ENCODE data around the gene SAMD13. TPM values are rescaled to one million over a fixed set of nuclear protein-coding genes. Genes with fewer than 3 reads are reported as not detected.

SAMD13 gene, protein sequence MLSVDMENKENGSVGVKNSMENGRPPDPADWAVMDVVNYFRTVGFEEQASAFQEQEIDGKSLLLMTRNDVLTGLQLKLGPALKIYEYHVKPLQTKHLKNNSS
- total RNA-seq = 1 to 10 TPM in 1 of 2 experiments, under 1 TPM in 1; 0.84 to 1.1 TPM

DNA sequence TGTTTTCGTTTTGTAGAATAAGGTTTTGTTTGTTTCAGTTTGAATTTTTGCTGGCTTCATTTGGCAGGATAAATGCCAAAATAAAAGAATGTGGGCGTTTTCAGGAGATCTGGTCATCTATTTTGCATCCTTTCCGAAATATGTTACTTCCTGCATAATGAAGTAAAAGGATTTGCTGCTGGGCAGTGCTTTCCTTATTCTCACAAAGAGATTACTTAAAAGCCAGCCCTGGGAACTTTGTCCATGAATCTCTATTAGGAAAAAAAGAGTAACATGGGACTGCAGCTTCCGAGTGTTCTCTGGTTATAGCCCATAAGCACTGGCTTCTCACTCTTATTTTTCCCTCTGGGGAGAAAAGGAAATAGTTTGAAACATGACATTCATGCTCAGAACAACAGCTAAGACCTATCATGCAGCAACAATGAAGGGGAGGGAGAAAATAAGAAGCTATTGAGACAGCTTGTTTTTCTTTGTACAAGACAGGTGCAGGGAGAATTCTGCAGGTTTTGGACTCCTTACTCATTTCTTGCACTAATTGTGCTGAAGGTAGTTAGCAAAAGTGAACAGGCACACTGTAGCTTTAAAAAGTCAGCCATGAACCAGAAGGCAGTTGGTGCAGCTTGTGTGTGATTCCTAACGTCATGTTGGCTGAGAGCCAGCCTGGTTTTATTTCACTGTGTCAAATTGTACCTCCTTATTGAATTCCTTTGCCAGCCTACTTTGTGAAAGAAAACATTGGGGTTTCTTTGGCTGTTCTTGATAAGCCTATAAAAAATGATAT lies at the start of gene SAMD13:
Gene SAMD13 (plus strand): TSS at position 705 of the 781 bp plus-strand sequence. CDS start 1,527 bp downstream, outside the sequence.
- peak; percentile 35 for DNase-seq
- Mint-ChIP-seq H3K27me3 (no peaks in the 10 kb centered on the region), H3K36me3 (no peaks in the 10 kb centered on the region), H3K9me3 (no peaks in the 10 kb centered on the region), H3K4me3 (peak within 1 kb of the TSS; percentile 80), H3K4me1 (peaks cover 44% of the 10 kb centered on the region), H3K27ac (peak within 1 kb of the TSS; percentile 81)

DNA sequence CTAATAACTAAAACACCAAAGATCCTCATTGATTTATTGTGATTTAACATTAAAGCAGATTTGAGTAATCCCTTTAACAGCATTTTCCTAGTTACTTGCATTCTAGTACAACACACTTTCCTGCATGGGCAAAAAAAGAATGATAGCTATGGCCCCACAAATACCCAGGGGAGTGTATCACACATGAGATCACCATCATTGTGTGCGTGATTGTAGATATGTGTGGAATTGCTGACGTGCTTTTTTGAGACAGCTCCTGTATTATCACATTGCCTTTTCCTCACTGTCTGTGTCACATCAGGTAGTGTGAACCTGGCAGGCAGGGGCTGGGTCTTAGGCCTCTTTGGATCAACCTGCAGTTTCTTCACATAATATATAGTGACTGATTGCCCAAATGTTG lies 48.5 kb upstream of the SAMD13 start:
- Mint-ChIP-seq H3K27ac (no peak overlapping the region), H3K9me3 (peaks cover 14% of the 10 kb centered on the region), H3K27me3 (no peaks in the 10 kb centered on the region), H3K36me3 (peaks cover 3% of the 10 kb centered on the region), H3K4me1 (no peaks in the 10 kb centered on the region), H3K4me3 (no peak overlapping the region)
- no peak for DNase-seq

DNA sequence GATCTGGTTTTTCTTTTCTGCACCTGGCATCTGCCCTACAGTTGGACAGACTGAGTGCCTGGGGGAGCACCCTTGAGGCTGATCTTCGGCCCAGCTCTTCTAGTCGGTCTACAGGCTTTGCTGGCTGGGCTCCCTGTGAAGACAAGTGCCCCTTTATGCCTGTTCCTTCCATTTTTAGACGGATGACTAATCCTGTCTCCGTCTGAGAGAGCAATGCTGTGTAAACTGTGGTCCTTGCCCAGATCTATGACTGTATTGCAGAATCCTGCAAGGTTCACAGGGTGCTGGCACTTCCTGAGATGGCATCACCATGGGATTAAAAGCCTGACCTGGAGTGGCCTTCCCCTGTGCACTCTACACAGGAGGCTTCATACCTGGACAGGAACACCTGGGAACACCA lies 47.6 kb upstream of the SAMD13 start:
- Mint-ChIP-seq H3K4me1 (no peaks in the 10 kb centered on the region), H3K9me3 (peaks cover 14% of the 10 kb centered on the region), H3K27ac (no peak overlapping the region), H3K36me3 (peaks cover 3% of the 10 kb centered on the region), H3K27me3 (no peaks in the 10 kb centered on the region), H3K4me3 (no peak overlapping the region)
- no peak for DNase-seq

DNA sequence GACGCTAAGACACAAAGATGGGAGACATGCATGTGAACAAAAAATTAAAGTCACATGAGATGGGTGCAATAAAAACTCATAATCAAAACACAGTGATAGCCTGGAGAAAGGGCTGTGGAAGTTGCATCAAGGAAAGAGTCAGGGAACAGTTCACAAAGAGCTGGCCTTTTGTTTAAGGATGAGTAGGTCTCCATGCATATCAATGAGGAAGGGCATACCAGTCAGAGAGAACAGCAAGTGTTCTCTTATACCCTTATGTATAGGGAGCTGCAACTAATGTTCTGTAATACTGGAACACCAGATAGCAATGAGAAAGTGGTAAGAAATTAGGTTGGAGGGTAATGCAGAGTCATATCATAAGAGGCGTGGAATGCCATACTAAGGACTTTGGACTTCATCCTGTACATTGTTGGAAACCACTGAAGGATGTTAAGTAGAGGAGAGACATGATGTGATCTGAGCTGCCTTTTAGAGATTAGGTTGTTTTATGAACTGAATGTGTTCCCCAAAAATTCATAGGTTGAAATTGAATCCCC lies 46.7 kb upstream of the SAMD13 start:
- Mint-ChIP-seq H3K36me3 (peaks cover 3% of the 10 kb centered on the region), H3K4me3 (no peak overlapping the region), H3K4me1 (no peaks in the 10 kb centered on the region), H3K27me3 (no peaks in the 10 kb centered on the region), H3K27ac (no peak overlapping the region), H3K9me3 (peaks cover 11% of the 10 kb centered on the region)
- no peak for DNase-seq

DNA sequence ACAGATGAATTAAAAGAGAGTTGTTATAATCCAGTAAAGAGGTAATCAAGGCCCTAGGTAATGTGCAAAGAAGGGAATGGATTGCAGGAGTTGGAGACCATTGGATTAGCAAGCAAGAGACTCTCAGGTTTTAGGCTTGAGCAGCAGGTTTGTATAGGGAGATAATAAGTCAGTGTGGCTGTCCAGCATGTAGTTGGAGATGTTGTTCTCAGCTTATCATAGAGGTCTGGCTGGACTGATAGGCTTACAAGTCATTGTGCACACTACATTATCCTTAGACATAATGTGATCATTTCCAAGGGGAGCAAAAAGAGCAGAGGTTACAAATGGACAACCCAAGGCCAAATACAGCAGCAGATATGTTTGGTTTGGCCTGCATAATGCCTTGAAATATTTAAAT lies 45.9 kb upstream of the SAMD13 start:
- DNase-seq = no peak
- Mint-ChIP-seq H3K27me3 (no peaks in the 10 kb centered on the region), H3K4me1 (no peaks in the 10 kb centered on the region), H3K36me3 (peaks cover 3% of the 10 kb centered on the region), H3K9me3 (peaks cover 7% of the 10 kb centered on the region), H3K4me3 (no peak overlapping the region), H3K27ac (no peak overlapping the region)

DNA sequence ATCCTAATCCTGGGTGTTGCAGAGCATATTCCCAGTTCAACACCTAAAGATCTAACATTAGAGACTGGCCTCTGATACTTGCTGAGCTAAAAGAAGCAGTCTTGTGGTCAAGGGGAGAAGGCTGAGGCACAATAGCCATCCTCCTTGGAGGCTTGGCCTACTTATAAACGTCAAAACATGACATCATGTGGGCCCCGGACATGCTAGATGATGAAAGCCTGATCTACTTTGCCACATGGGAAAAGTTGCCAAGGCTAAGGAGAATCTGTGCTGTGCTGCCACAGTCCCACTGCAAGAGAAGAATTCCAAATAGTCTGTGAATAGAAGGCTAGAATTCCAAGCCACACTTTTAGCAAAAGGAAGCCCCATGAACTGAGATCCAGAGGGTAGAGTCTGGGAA lies 43.9 kb upstream of the SAMD13 start:
- Mint-ChIP-seq H3K27me3 (no peaks in the 10 kb centered on the region), H3K9me3 (no peaks in the 10 kb centered on the region), H3K27ac (no peak overlapping the region), H3K4me3 (no peak overlapping the region), H3K4me1 (no peaks in the 10 kb centered on the region), H3K36me3 (peaks cover 3% of the 10 kb centered on the region)
- no peak for DNase-seq

DNA sequence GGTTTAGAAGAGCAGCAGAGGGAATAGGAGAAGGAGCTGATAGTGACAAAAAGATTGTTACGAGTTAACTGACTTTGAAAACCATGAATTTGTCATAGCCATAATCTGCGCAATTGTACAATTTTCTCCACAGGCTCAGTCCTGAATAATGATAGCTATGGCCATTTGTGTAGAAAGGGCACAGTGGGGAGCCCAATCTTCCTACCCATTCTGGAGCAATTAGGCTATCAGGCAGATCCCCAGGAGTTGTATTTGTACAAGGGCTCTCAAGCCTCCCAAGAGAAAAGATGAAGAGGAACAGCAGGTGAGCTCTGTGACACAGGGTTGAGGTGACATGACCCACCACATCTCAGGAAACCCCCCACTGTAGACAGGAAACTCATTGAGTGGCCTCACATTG lies 42.1 kb upstream of the SAMD13 start:
- Mint-ChIP-seq H3K4me1 (no peaks in the 10 kb centered on the region), H3K9me3 (no peaks in the 10 kb centered on the region), H3K27me3 (no peaks in the 10 kb centered on the region), H3K27ac (no peak overlapping the region), H3K4me3 (no peak overlapping the region), H3K36me3 (no peaks in the 10 kb centered on the region)
- no peak for DNase-seq

DNA sequence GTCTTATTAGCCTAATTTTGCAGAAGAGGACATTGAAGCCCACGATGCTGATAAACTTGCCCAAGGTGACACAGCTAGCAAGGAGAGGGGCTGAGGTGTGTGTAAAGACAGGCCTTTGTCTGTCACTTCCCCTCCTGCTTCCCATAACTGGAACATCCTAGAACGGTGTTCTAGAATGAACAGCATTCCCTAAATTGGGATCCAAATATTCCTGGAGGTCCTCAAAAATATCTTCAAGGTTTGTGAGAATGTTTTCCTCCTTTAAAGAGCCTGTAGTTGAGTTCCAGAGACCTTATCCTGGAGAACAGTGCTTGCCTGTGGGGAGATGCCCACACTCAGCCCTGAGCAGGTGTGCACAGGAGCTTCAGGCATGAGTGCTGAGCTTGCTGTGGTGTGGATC lies 41.5 kb upstream of the SAMD13 start:
- H3K4me1 Mint-ChIP-seq = no peaks in the 10 kb centered on the region
- H3K36me3 Mint-ChIP-seq = no peaks in the 10 kb centered on the region
- H3K9me3 Mint-ChIP-seq = no peaks in the 10 kb centered on the region
- DNase-seq = no peak
- no peak overlapping the region for H3K4me3 Mint-ChIP-seq
- H3K27ac Mint-ChIP-seq = no peak overlapping the region
- no peaks in the 10 kb centered on the region for H3K27me3 Mint-ChIP-seq

DNA sequence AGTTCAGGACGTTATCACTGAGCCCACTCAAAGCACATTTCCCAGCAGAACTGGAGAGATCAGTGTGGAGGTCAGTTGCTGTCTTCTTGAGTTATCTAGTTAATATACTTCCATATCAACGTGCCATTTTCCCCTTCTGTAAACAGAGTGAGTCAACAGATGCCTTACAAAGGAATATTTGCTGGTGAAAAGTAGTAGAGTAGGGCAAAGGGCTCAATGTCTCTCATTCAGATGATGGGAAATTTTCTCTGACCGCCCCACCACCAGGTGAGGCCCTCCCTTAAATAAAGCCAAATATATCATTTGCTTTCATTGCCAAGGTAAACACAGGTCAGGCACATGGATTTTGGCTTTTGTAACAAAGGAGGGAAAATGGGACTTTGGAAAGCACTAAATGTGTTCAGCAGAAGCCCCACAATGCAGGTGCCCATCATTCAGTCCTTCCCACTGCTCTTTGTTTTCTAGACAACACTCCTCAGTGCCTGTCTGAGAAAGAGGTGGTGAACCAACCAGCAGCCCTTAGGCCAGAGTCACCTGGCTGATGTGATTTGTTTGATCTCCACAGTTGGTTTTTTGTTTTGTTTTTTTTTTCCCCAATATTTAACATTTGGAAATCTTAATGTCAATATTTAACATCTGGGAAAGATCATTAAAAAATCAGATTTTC lies 40.5 kb upstream of the SAMD13 start:
- no peaks in the 10 kb centered on the region for H3K27me3 Mint-ChIP-seq
- no peaks in the 10 kb centered on the region for H3K9me3 Mint-ChIP-seq
- no peak overlapping the region for H3K4me3 Mint-ChIP-seq
- no peaks in the 10 kb centered on the region for H3K4me1 Mint-ChIP-seq
- no peaks in the 10 kb centered on the region for H3K36me3 Mint-ChIP-seq
- H3K27ac Mint-ChIP-seq = no peak overlapping the region
- no peak for DNase-seq

DNA sequence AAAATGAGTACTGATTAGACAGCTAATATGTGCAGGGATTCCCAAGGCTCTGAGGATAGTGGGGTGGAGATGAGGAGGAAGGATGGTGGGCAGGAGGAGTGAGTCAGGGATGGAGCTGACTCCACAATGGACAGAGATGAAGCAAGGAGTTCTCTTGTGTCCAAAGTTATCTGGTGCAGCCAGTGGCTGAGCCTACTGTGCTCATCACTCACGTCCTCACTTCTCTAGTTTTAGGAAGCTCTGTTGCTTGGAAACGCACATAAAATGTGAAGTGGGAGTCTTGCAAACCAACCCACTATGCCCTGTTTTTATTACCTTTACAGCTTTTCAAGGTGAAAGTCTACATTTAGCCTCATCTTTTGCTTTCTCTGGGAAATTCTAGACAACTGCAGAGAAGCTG lies 36.5 kb upstream of the SAMD13 start:
- H3K27me3 Mint-ChIP-seq = no peaks in the 10 kb centered on the region
- no peaks in the 10 kb centered on the region for H3K36me3 Mint-ChIP-seq
- no peak for DNase-seq
- H3K9me3 Mint-ChIP-seq = no peaks in the 10 kb centered on the region
- no peak overlapping the region for H3K27ac Mint-ChIP-seq
- H3K4me1 Mint-ChIP-seq = no peaks in the 10 kb centered on the region
- no peak overlapping the region for H3K4me3 Mint-ChIP-seq

DNA sequence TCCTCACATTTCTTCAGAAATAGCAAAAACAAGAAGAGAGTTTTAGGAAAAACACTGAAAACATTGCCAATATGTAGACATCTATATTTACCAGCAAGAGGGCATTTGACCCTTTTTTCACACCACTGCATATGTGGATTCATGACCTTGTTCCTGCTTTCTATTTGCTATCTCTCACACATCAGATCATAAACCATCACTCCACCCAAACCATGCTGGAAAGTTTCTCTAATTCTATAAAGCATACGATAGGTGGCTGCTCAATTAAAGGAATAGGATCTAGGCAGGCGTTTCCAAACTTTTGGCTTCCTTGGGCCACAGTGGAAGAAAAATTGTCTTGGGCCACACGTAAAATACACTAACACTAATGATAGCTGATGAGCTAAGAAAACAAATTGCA lies 35.6 kb upstream of the SAMD13 start:
- Mint-ChIP-seq H3K27ac (no peak overlapping the region), H3K36me3 (no peaks in the 10 kb centered on the region), H3K4me1 (no peaks in the 10 kb centered on the region), H3K4me3 (no peak overlapping the region), H3K27me3 (no peaks in the 10 kb centered on the region), H3K9me3 (no peaks in the 10 kb centered on the region)
- no peak for DNase-seq

DNA sequence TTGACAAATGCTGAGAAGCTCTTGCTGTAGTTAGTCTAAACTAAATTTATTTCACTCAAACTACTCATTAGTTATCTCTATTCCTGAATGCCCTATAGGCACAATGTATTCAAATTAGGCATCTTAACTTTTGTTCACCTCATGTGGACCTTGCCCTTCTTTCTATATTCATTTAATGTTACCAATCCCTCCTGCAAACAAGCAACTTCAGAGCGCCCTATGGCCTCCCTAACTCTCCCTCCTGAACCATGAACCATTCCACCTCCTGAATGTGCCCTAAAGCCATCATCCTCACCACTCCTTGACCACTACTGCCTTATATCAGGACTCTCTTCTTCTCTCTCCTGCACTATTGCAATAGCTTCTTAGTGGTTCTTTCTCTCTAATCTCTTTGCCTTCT lies 34.8 kb upstream of the SAMD13 start:
- H3K36me3 Mint-ChIP-seq = no peaks in the 10 kb centered on the region
- no peaks in the 10 kb centered on the region for H3K9me3 Mint-ChIP-seq
- H3K4me1 Mint-ChIP-seq = peaks cover 6% of the 10 kb centered on the region
- H3K27ac Mint-ChIP-seq = no peak overlapping the region
- H3K27me3 Mint-ChIP-seq = no peaks in the 10 kb centered on the region
- no peak overlapping the region for H3K4me3 Mint-ChIP-seq
- DNase-seq = no peak

DNA sequence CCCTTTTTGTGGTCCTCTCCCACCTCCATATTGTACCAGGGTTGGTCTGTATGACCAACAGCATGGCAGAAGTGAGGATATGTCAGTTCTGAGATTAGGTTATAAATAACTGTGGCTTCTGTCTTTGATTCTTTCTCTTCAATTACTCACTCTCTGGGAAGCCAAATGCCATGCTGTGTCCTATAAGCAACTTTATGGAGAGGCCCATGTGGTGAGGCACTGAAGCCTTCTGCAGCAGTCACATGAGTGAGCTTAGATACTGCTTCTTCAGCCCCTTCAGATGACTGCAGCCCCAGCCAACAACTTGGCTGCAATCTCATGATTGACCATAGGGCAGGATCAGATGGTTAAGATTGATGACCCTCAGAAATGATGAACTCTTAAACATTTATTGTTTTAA lies 34.0 kb upstream of the SAMD13 start:
- H3K9me3 Mint-ChIP-seq = no peaks in the 10 kb centered on the region
- no peak for DNase-seq
- H3K36me3 Mint-ChIP-seq = no peaks in the 10 kb centered on the region
- peaks cover 6% of the 10 kb centered on the region for H3K4me1 Mint-ChIP-seq
- no peak overlapping the region for H3K27ac Mint-ChIP-seq
- no peak overlapping the region for H3K4me3 Mint-ChIP-seq
- H3K27me3 Mint-ChIP-seq = no peaks in the 10 kb centered on the region

DNA sequence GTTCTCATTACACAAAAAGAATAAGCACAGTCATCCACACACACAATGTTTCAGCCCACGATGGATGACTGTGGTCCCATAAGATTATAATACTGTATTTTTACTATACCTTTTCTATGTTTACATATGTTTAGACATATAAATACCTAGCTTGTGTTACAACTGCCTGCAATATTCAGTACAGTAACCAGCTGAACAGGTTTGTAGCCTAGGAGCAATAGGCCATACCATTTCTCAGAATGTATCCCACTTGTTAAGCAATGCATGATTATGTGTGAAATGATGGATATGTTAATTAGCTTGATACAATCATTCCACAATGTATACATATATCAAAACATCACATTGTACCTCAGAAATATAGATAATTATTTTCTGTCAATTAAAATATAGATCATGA lies 33.2 kb upstream of the SAMD13 start:
- H3K9me3 Mint-ChIP-seq = peaks cover 3% of the 10 kb centered on the region
- H3K27me3 Mint-ChIP-seq = no peaks in the 10 kb centered on the region
- no peaks in the 10 kb centered on the region for H3K36me3 Mint-ChIP-seq
- no peak overlapping the region for H3K4me3 Mint-ChIP-seq
- H3K27ac Mint-ChIP-seq = no peak overlapping the region
- H3K4me1 Mint-ChIP-seq = peaks cover 6% of the 10 kb centered on the region
- no peak for DNase-seq

DNA sequence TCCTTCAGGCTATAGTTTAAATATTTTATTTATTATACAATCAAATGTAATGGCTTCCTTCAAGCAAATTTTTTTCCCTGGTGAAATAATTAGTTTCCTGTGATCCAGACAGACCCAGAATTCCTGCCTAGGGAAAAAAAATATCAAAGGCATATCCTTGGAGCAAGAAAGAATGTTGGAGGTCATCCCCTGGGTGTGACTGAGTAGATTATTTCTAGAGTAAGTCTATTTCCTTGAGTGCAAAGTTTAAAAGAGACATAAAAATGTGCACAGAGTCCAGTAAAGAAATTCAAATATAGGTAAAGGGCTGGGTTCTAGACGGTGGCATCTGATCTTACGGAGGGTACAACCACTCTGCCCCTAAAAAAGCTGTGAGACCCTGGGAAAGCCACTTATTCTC lies 32.2 kb upstream of the SAMD13 start:
- Mint-ChIP-seq H3K4me1 (peaks cover 6% of the 10 kb centered on the region), H3K36me3 (no peaks in the 10 kb centered on the region), H3K27me3 (no peaks in the 10 kb centered on the region), H3K27ac (no peak overlapping the region), H3K9me3 (peaks cover 3% of the 10 kb centered on the region), H3K4me3 (no peak overlapping the region)
- no peak for DNase-seq
